Endothelial cell of umbilical vein (primary cell): ENCODE measurements around the gene NR2F6. TPM values are rescaled to one million over a fixed set of nuclear protein-coding genes. Genes with fewer than 3 reads are reported as not detected.
"Not testable (repeated sequence)": the region's sequence is repeated elsewhere in the genome, so short reads cannot be mapped to it uniquely, and the experiment has no call there.

Experiments used
- BruUV-seq: library from RNA; stranded (reverse); fragments of 400-500 nt; replicated peaks from 2 replicates; lab custom pipeline; 2021; lab: Mats Ljungman, UMichigan
- CTCF ChIA-PET: fragments of 300-600, 350-600 bp; sonication (Branson Sonifier 250); formaldehyde crosslinking; loops from one replicate; lab custom pipeline; 2021; ENCODE audit warnings: antibody characterized with exemption, inconsistent platforms; lab: Charles Lee
- POLR2A ChIA-PET: fragments of 300-600, 350-600 bp; sonication (Branson Sonifier 250); formaldehyde crosslinking; loops from one replicate; lab custom pipeline; 2021; ENCODE audit warnings: antibody characterized with exemption, inconsistent platforms; lab: Charles Lee
- DNase-seq: peaks from one replicate; pipeline ENCODE4 v3.0.0-alpha.2; 2011; ENCODE audit warnings: low read depth, low spot score
- FAIRE-seq: peaks from 2 replicates; lab custom pipeline; 2011; peaks lifted over from hg19 to GRCh38; lab: Jason Lieb, UNC
- H2AFZ ChIP-seq: 2 replicates; pipeline ENCODE4 v1.6.0; 2012; ENCODE audit warnings: low read depth, low read length, control low read depth, inconsistent platforms
- H3K27ac ChIP-seq: 2 replicates; pipeline ENCODE4 v1.5.1; 2011; ENCODE audit warnings: low read depth, mild to moderate bottlenecking, control low read depth, low read length, moderate library complexity; ENCODE audit not compliant: insufficient read depth
- H3K27me3 ChIP-seq, 2 experiments: 2 replicates each; pipeline versions ENCODE4 v1.6.0 to v1.6.1; 2011; ENCODE audit warnings: low read length in 2 of 2, mixed read lengths in 1 of 2; ENCODE audit not compliant: control insufficient read depth in 2 of 2, insufficient read depth in 2 of 2
- H3K36me3 ChIP-seq, 2 experiments: 2 replicates in 1 of 2; 3 replicates in 1 of 2; pipeline ENCODE4 v1.5.1; 2011; ENCODE audit warnings: low read length in 2 of 2, mild to moderate bottlenecking in 1 of 2, moderate library complexity in 1 of 2; ENCODE audit not compliant: control insufficient read depth in 2 of 2, insufficient read depth in 2 of 2; ENCODE audit errors: extremely low read depth in 1 of 2
- H3K4me1 ChIP-seq: 3 replicates; pipeline ENCODE4 v1.5.1; 2011; ENCODE audit warnings: mild to moderate bottlenecking, low read length; ENCODE audit not compliant: control insufficient read depth, insufficient read depth; ENCODE audit errors: extremely low read depth
- H3K4me2 ChIP-seq: 2 replicates; pipeline ENCODE4 v1.6.1; 2011; ENCODE audit warnings: low read length, control low read depth, mixed read lengths; ENCODE audit not compliant: insufficient read depth
- H3K4me3 ChIP-seq, 3 experiments: fragments of 200-600 bp in 1 of 3; sonication (generic), shearing (Covaris generic) in 1 of 3; replicated peaks in 1 of 3; 2 replicates each; pipeline ENCODE4 v1.5.1; 2011 to 2016; ENCODE audit warnings: control low read depth in 3 of 3, low read length in 3 of 3, mild to moderate bottlenecking in 2 of 3, inconsistent platforms in 1 of 3, low read depth in 1 of 3, moderate library complexity in 1 of 3; ENCODE audit not compliant: insufficient read depth in 1 of 3
- H3K79me2 ChIP-seq: 2 replicates; pipeline ENCODE4 v1.6.0; 2012; ENCODE audit warnings: low read length, inconsistent platforms; ENCODE audit not compliant: control insufficient read depth, insufficient read depth
- H3K9ac ChIP-seq: replicated peaks from 2 replicates; pipeline ENCODE3; 2011; ENCODE audit warnings: low read length, control low read depth; ENCODE audit not compliant: insufficient read depth; ENCODE audit errors: extremely low read depth
- H3K9me1 ChIP-seq: replicated peaks from 3 replicates; pipeline ENCODE4 v1.6.0; 2011; ENCODE audit warnings: mild to moderate bottlenecking, low read length; ENCODE audit not compliant: control insufficient read depth, insufficient read depth; ENCODE audit errors: extremely low read depth
- H3K9me3 ChIP-seq: replicated peaks from 2 replicates; pipeline ENCODE4 v1.5.1; 2012; ENCODE audit warnings: low read length, inconsistent platforms; ENCODE audit not compliant: control insufficient read depth, insufficient read depth
- H4K20me1 ChIP-seq: replicated peaks from 2 replicates; pipeline ENCODE3; 2011; ENCODE audit warnings: mild to moderate bottlenecking, low read length; ENCODE audit not compliant: control insufficient read depth, insufficient read depth; ENCODE audit errors: extremely low read depth
- EZH2 ChIP-seq: IDR thresholded peaks from 2 replicates; pipeline ENCODE4 v1.6.1; 2012; ENCODE audit warnings: borderline replicate concordance, low read depth, mild to moderate bottlenecking, moderate library complexity, low read length, inconsistent platforms; ENCODE audit not compliant: severe bottlenecking
- FOS ChIP-seq: IDR thresholded peaks from 2 replicates; pipeline ENCODE4 v1.6.1; 2011; ENCODE audit warnings: mild to moderate bottlenecking, low read length, moderate library complexity, borderline replicate concordance; ENCODE audit not compliant: insufficient read depth
- GATA2 ChIP-seq: IDR thresholded peaks from 2 replicates; pipeline ENCODE4 v1.7.0; 2011; ENCODE audit warnings: low read depth, mild to moderate bottlenecking, moderate library complexity, mixed read lengths, low read length; ENCODE audit not compliant: insufficient read length, insufficient read depth
- JUN ChIP-seq: IDR thresholded peaks from 2 replicates; pipeline ENCODE4 v1.6.1; 2011; ENCODE audit warnings: borderline replicate concordance, low read depth; ENCODE audit not compliant: insufficient read length, insufficient read depth
- MYC ChIP-seq: IDR thresholded peaks from one replicate; pipeline ENCODE4 v1.6.1; 2011; ENCODE audit warnings: mild to moderate bottlenecking, low read depth, low read length
- POLR2A ChIP-seq: IDR thresholded peaks from 2 replicates; pipeline ENCODE4 v1.6.1; 2012; ENCODE audit warnings: low read depth, mild to moderate bottlenecking, control low read depth, low read length
- POLR2AphosphoS5 ChIP-seq: IDR thresholded peaks from 2 replicates; pipeline ENCODE4 v1.6.1; 2012; ENCODE audit warnings: low read depth, mild to moderate bottlenecking, control low read depth, low read length, moderate library complexity; ENCODE audit not compliant: insufficient read depth
- dilution Hi-C: fragments of 300-500 bp; cut with MboI; formaldehyde crosslinking; loops from one replicate; pipeline ENCODE4 v1.15.0; 2019; ENCODE audit warnings: low sequenced_read_pairs; ENCODE audit not compliant: extremely low pct_ligation_motif_present
- intact Hi-C: fragments of 100-400 bp; cut with micrococcal nuclease; formaldehyde crosslinking; loops from one replicate; pipeline ENCODE4 v1.10.0; 2022
- polyA plus RNA-seq, 4 experiments: library from polyadenylated mRNA; depleted of rRNA in 3 of 4; stranded (reverse) in 3 of 4; unstranded in 1 of 4; fragments of >200 nt; gene quantifications; 2 replicates each; pipeline versions ENCODE4 v1.2.1 to v1.2.3, GENCODE V29; 2011 to 2012; ENCODE audit warnings: missing spikeins in 1 of 4
- total RNA-seq: library from RNA; stranded (reverse); gene quantifications from 2 replicates; pipeline ENCODE4 v1.2.3, GENCODE V29; 2021
- TF ChIP-seq, protein P1 (sequence below), 2 donors: IDR thresholded peaks; 1 replicate in 1 of 2; 2 replicates in 1 of 2; pipeline ENCODE4 v1.5.1; 2011; ENCODE audit warnings: low read length in 2 of 2, mild to moderate bottlenecking in 2 of 2, moderate library complexity in 2 of 2, control low read depth in 1 of 2, inconsistent platforms in 1 of 2, low read depth in 1 of 2; ENCODE audit not compliant: insufficient read depth in 1 of 2; ENCODE audit errors: extremely low read depth in 1 of 2
- TF ChIP-seq, protein P2 (sequence below): IDR thresholded peaks from 2 replicates; pipeline ENCODE4 v1.6.1; 2011; ENCODE audit not compliant: insufficient read depth, insufficient read length

The NR2F6 gene
- total and polyA plus RNA-seq, 2 donors (not counting 3 experiments of a cell fraction or from before 2014, with no cell fraction given) = 36.1 to 38.9 TPM

GRCh38 chr19:17192751-17193150 is 53.0 kb downstream of the NR2F6 start:
- no peak overlapping the region for H3K9ac ChIP-seq
- no peak for TF ChIP-seq FOS
- TF ChIP-seq, protein P1, sequence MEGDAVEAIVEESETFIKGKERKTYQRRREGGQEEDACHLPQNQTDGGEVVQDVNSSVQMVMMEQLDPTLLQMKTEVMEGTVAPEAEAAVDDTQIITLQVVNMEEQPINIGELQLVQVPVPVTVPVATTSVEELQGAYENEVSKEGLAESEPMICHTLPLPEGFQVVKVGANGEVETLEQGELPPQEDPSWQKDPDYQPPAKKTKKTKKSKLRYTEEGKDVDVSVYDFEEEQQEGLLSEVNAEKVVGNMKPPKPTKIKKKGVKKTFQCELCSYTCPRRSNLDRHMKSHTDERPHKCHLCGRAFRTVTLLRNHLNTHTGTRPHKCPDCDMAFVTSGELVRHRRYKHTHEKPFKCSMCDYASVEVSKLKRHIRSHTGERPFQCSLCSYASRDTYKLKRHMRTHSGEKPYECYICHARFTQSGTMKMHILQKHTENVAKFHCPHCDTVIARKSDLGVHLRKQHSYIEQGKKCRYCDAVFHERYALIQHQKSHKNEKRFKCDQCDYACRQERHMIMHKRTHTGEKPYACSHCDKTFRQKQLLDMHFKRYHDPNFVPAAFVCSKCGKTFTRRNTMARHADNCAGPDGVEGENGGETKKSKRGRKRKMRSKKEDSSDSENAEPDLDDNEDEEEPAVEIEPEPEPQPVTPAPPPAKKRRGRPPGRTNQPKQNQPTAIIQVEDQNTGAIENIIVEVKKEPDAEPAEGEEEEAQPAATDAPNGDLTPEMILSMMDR (IDR thresholded peaks at IDR 0.05; ENCODE audit: extremely low read depth in 1 of 2, insufficient read depth in 1 of 2, low read depth in 1 of 2, low read length in 2 of 2) = no peak
- TF ChIP-seq JUN = no peak
- no peak for TF ChIP-seq POLR2AphosphoS5
- TF ChIP-seq, protein P2, sequence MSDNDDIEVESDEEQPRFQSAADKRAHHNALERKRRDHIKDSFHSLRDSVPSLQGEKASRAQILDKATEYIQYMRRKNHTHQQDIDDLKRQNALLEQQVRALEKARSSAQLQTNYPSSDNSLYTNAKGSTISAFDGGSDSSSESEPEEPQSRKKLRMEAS = no peak
- no peak for TF ChIP-seq MYC
- no peak for TF ChIP-seq POLR2A
- no peak for TF ChIP-seq EZH2
- no peak for TF ChIP-seq GATA2
- H3K27me3 ChIP-seq = no peaks in the 10 kb centered on the region
- DNase-seq (no peak), FAIRE-seq (no peak)
- no peaks in the 10 kb centered on the region for H4K20me1 ChIP-seq
- H3K36me3 ChIP-seq = peaks cover 5 to 53% of the 10 kb centered on the region in 2 experiments
- BruUV-seq = no TSS peak
- H3K9me1 ChIP-seq = no peaks in the 10 kb centered on the region
- H3K79me2 ChIP-seq = no peaks in the 10 kb centered on the region
- ChIA-PET POLR2A (no interaction called here), CTCF (no interaction called here)
- H3K4me3 ChIP-seq = no peak overlapping the region
- dilution Hi-C loops = no loop called here
- H3K27ac ChIP-seq = no peak overlapping the region
- H3K4me1 ChIP-seq = no peaks in the 10 kb centered on the region
- no peaks in the 10 kb centered on the region for H3K9me3 ChIP-seq
- H2AFZ ChIP-seq = no peak overlapping the region
- intact Hi-C loops = no loop called here
- H3K4me2 ChIP-seq = no peak overlapping the region

DNA sequence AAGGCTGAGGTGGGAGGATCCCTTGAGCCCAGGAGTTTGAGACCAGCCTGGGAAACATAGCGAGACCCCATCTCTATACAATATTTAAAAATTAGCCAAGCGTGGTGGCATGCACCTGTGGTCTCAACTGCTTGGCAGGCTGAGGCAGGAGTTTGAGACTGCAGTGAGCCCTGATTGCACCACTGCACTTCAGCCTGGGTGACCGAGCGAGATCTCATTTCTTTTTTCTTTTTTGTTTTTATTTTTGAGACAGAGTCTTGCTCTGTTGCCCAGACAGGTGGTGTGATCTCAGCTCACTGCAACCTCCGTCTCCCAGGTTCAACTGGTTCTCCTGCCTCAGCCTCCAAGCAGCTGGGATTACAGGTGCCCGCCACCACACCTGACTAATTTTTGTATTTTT is 54.0 kb downstream of the NR2F6 start:
- peaks cover 11 to 56% of the 10 kb centered on the region in 2 experiments for H3K36me3 ChIP-seq
- H3K4me2 ChIP-seq, H4K20me1 ChIP-seq, CTCF ChIA-PET, H3K27ac ChIP-seq, DNase-seq, FAIRE-seq, H3K79me2 ChIP-seq, H3K9me3 ChIP-seq, dilution Hi-C loops, H2AFZ ChIP-seq, BruUV-seq, H3K9me1 ChIP-seq, intact Hi-C loops, H3K27me3 ChIP-seq, H3K4me3 ChIP-seq, H3K9ac ChIP-seq, H3K4me1 ChIP-seq, POLR2A ChIA-PET: not testable (repeated sequence)
